OCI-LY3 (cell line): Measurements from ENCODE around the gene POP4.
A peak's percentile ranks its signal among the peaks of the same experiment; 100 is the strongest.

Experiments used
- H2AFZ ChIP-seq: fragments of 200-600, 300-600 bp; shearing (Covaris generic); 2 replicates; pipeline ENCODE4 v1.6.0; 2014; ENCODE audit warnings: antibody characterized with exemption, low read depth, low read length
- H3K27ac ChIP-seq: fragments of 200-600, 300-600 bp; sonication (generic); 2 replicates; pipeline ENCODE4 v1.5.1; 2014; ENCODE audit warnings: mild to moderate bottlenecking, low read length, moderate library complexity, mixed read lengths
- H3K27me3 ChIP-seq: fragments of 200-600, 300-600 bp; sonication (generic); 2 replicates; pipeline ENCODE4 v1.6.1; 2014; ENCODE audit warnings: low read depth, low read length, mixed read lengths
- H3K36me3 ChIP-seq: fragments of 200-600, 300-600 bp; sonication (generic); replicated peaks from 2 replicates; pipeline ENCODE3; 2014; ENCODE audit warnings: low read depth, low read length, mixed read lengths
- H3K4me1 ChIP-seq: fragments of 300-600, 200-600 bp; sonication (generic); 2 replicates; pipeline ENCODE4 v1.6.1; 2014; ENCODE audit warnings: low read length, mixed read lengths
- H3K4me2 ChIP-seq: fragments of 200-600, 300-600 bp; sonication (generic); 2 replicates; pipeline ENCODE4 v1.6.1; 2014; ENCODE audit warnings: low read length, mixed read lengths
- H3K4me3 ChIP-seq: fragments of 300-600, 200-600 bp; sonication (generic); 2 replicates; pipeline ENCODE4 v1.5.1; 2014; ENCODE audit warnings: antibody characterized with exemption, mild to moderate bottlenecking, low read length, moderate library complexity
- H3K79me2 ChIP-seq: fragments of 300-600, 200-600 bp; shearing (Covaris generic); 2 replicates; pipeline ENCODE4 v1.6.1; 2014; ENCODE audit warnings: mild to moderate bottlenecking, low read length, mixed read lengths
- H3K9ac ChIP-seq: fragments of 300-600, 200-600 bp; shearing (Covaris generic); 2 replicates; pipeline ENCODE4 v1.6.0; 2014; ENCODE audit warnings: mild to moderate bottlenecking, low read length, moderate library complexity
- H3K9me3 ChIP-seq: fragments of 200-600, 300-600 bp; shearing (Covaris generic); 2 replicates; pipeline ENCODE4 v1.6.1; 2014; ENCODE audit warnings: low read length, mixed read lengths; ENCODE audit not compliant: insufficient read depth
- H4K20me1 ChIP-seq: fragments of 200-600, 300-600 bp; sonication (generic); 2 replicates; pipeline ENCODE4 v1.6.1; 2016; ENCODE audit warnings: low read length, mixed read lengths; ENCODE audit not compliant: insufficient read depth
- CTCF ChIP-seq: fragments of 200-600, 300-600 bp; sonication (generic); IDR thresholded peaks from 2 replicates; pipeline ENCODE4 v1.5.1; 2014; ENCODE audit warnings: antibody characterized with exemption, low read length, low read depth
- EZH2phosphoT487 ChIP-seq: fragments of 200-600 bp; shearing (Covaris generic); IDR thresholded peaks from 2 replicates; pipeline ENCODE4 v1.6.1; 2018; ENCODE audit warnings: antibody characterized with exemption, mixed run types, low read depth

Gene POP4

GRCh38 chr19:29664753-29665214 is 58.7 kb downstream of the POP4 start:
- no peaks in the 10 kb centered on the region for H3K36me3 ChIP-seq
- no peaks in the 10 kb centered on the region for H4K20me1 ChIP-seq
- TF ChIP-seq CTCF (peak; percentile 18; the same call in 1 of the 2 replicates), EZH2phosphoT487 (no peak)
- peak overlapping the region; percentile 77; the same call in 1 of the 2 replicates for H2AFZ ChIP-seq
- no peak overlapping the region for H3K27ac ChIP-seq
- no peaks in the 10 kb centered on the region for H3K79me2 ChIP-seq
- peak overlapping the region; percentile 55 for H3K9ac ChIP-seq
- H3K4me1 ChIP-seq, result peaks cover 11% of the 10 kb centered on the region
- no peaks in the 10 kb centered on the region for H3K9me3 ChIP-seq
- peak overlapping the region; percentile 83 for H3K4me2 ChIP-seq
- peak overlapping the region; percentile 84 for H3K4me3 ChIP-seq
- H3K27me3 ChIP-seq, result peaks cover 5% of the 10 kb centered on the region; the same call in 1 of the 2 replicates

- Histone ChIP-seq H3K4me2 (peak within 1 kb of the TSS; percentile 83), H3K4me3 (peak within 1 kb of the TSS; percentile 84), H3K27ac (no peak within 1 kb of the TSS), H3K27me3 (no peaks in the 10 kb centered on the region; the same call in 1 of the 2 replicates), H3K79me2 (no peaks in the 10 kb centered on the region), H3K4me1 (peaks cover 11% of the 10 kb centered on the region), H3K9me3 (no peaks in the 10 kb centered on the region), H3K36me3 (no peaks in the 10 kb centered on the region), H4K20me1 (no peaks in the 10 kb centered on the region), H3K9ac (peak within 1 kb of the TSS; percentile 58), H2AFZ (peak within 1 kb of the TSS; percentile 77; the same call in 1 of the 2 replicates)
- TF ChIP-seq CTCF (no peak), EZH2phosphoT487 (no peak)
Measured at GRCh38 chr19:29665215-29665825, 59.2 kb downstream of the POP4 start, which contains the start of gene PLEKHF1. TSS of gene PLEKHF1 (plus strand) at chr19:29665461. CDS start at chr19:29673840, 8,379 bp downstream.

- H3K4me1 ChIP-seq, result peaks cover 11% of the 10 kb centered on the region
- H3K9ac ChIP-seq, result peak overlapping the region; percentile 58; the same call in 1 of the 2 replicates
- no peaks in the 10 kb centered on the region for H4K20me1 ChIP-seq
- H3K27ac ChIP-seq, result no peak overlapping the region
- H3K36me3 ChIP-seq, result no peaks in the 10 kb centered on the region
- H3K27me3 ChIP-seq, result no peaks in the 10 kb centered on the region
- no peak for TF ChIP-seq CTCF
- no peak for TF ChIP-seq EZH2phosphoT487
- peak overlapping the region; percentile 18; the same call in 1 of the 2 replicates for H2AFZ ChIP-seq
- peak overlapping the region; percentile 83 for H3K4me2 ChIP-seq
- H3K9me3 ChIP-seq, result no peaks in the 10 kb centered on the region
- H3K79me2 ChIP-seq, result no peaks in the 10 kb centered on the region
- H3K4me3 ChIP-seq, result peak overlapping the region; percentile 84
Measured at GRCh38 chr19:29665826-29666577, 59.9 kb downstream of the POP4 start.
